K562 (cell line): ENCODE results near the gene IQGAP3. TPM values are rescaled to one million over a fixed set of nuclear protein-coding genes. Genes with fewer than 3 reads are reported as not detected.

Experiments
- ATAC-seq: fragments of 200-7000 bp; cut with Tn5 transposase; 3 replicates; pipeline ENCODE4 v1.9.1; 2020; ENCODE audit warnings: moderate library complexity
- BruUV-seq: library from RNA; stranded (reverse); fragments of 400-500 nt; replicated peaks from 2 replicates; lab custom pipeline; 2021; lab: Mats Ljungman, UMichigan
- CTCF ChIA-PET: fragments of 300-600 bp; formaldehyde crosslinking; extraction: SDS; loops from one replicate; lab custom pipeline; 2021; ENCODE audit warnings: low intra/inter-chr PET ratio; lab: Yijun Ruan, JAX
- POLR2A ChIA-PET: fragments of 300-600, 350-650 bp; sonication (Branson Sonifier 250); formaldehyde crosslinking; extraction: SDS; loops from one replicate; lab custom pipeline; 2021; ENCODE audit warnings: antibody characterized with exemption, inconsistent platforms; lab: Yijun Ruan, JAX
- DNase-seq, 4 experiments: peaks; one replicate each; pipeline versions ENCODE4 v3.0.0 to v3.0.0-alpha.2; 2011 to 2018; ENCODE audit warnings: low spot score in 3 of 4, mixed read lengths in 3 of 4; ENCODE audit errors: extremely low read depth in 1 of 4
- FAIRE-seq: peaks from 2 replicates; lab custom pipeline; 2011; peaks lifted over from hg19 to GRCh38; lab: Jason Lieb, UNC
- H2AFZ ChIP-seq: 2 replicates; pipeline ENCODE4 v1.6.0; 2011; ENCODE audit warnings: low read depth, low read length, control low read depth, inconsistent platforms
- H3K27ac ChIP-seq: fragments of 200-600 bp; 3 replicates; pipeline ENCODE4 v1.8.0; 2011; ENCODE audit warnings: low read depth, mild to moderate bottlenecking, control low read depth, inconsistent platforms, low read length, moderate library complexity, mixed read lengths; ENCODE audit errors: extremely low read depth
- H3K27me3 ChIP-seq, 2 experiments: fragments of 300-600 bp in 1 of 2; 2 replicates in 1 of 2; 3 replicates in 1 of 2; pipeline versions ENCODE4 v1.6.0 to v1.8.0; 2011; ENCODE audit warnings: inconsistent platforms in 2 of 2, low read length in 2 of 2, mild to moderate bottlenecking in 1 of 2, mixed read lengths in 1 of 2, moderate library complexity in 1 of 2; ENCODE audit not compliant: control insufficient read depth in 2 of 2, insufficient read depth in 2 of 2
- H3K36me3 ChIP-seq: fragments of 300-600 bp; 3 replicates; pipeline ENCODE4 v1.8.0; 2011; ENCODE audit warnings: mild to moderate bottlenecking, low read length, inconsistent platforms; ENCODE audit not compliant: control insufficient read depth, insufficient read depth
- H3K4me1 ChIP-seq, 2 experiments: fragments of 200-600 bp in 1 of 2; replicated peaks in 1 of 2; 2 replicates in 1 of 2; 3 replicates in 1 of 2; pipeline versions ENCODE4 v1.5.1 to v1.8.0; 2011; ENCODE audit warnings: inconsistent platforms in 2 of 2, low read length in 2 of 2, mild to moderate bottlenecking in 1 of 2, mixed read lengths in 1 of 2, moderate library complexity in 1 of 2; ENCODE audit not compliant: control insufficient read depth in 2 of 2, insufficient read depth in 2 of 2
- H3K4me2 ChIP-seq: 2 replicates; pipeline ENCODE4 v1.6.1; 2011; ENCODE audit warnings: low read length, control low read depth, inconsistent platforms, mixed read lengths; ENCODE audit not compliant: insufficient read depth
- H3K4me3 ChIP-seq: fragments of 200-600 bp; sonication (generic), shearing (Covaris generic); 2 replicates; pipeline ENCODE4 v1.5.1; 2016; ENCODE audit warnings: control low read depth, inconsistent platforms
- H3K79me2 ChIP-seq: fragments of 200-600 bp; 3 replicates; pipeline ENCODE4 v1.8.0; 2011; ENCODE audit warnings: low read length, inconsistent platforms; ENCODE audit not compliant: control insufficient read depth, insufficient read depth
- H3K9ac ChIP-seq, 2 experiments: 2 replicates each; pipeline versions ENCODE4 v1.6.0 to v1.6.1; 2011; ENCODE audit warnings: low read depth in 2 of 2, low read length in 2 of 2, control low read depth in 1 of 2, inconsistent platforms in 1 of 2, mild to moderate bottlenecking in 1 of 2, mixed read lengths in 1 of 2; ENCODE audit not compliant: insufficient read depth in 1 of 2
- H3K9me1 ChIP-seq: one replicate; pipeline ENCODE4 v1.6.0; 2011; ENCODE audit warnings: inconsistent platforms, mild to moderate bottlenecking, low read length, moderate library complexity; ENCODE audit not compliant: control insufficient read depth, insufficient read depth
- H3K9me3 ChIP-seq: replicated peaks from 2 replicates; pipeline ENCODE4 v1.5.1; 2011; ENCODE audit warnings: low read depth, low read length, inconsistent platforms; ENCODE audit not compliant: control insufficient read depth, insufficient read depth
- H4K20me1 ChIP-seq: replicated peaks from 2 replicates; pipeline ENCODE4 v1.6.1; 2011; ENCODE audit warnings: low read length, inconsistent platforms, mixed read lengths; ENCODE audit not compliant: control insufficient read depth, insufficient read depth
- BCOR ChIP-seq: fragments of 450-650 bp; IDR thresholded peaks from 2 replicates; pipeline ENCODE4 v1.6.1; 2016
- CBX2 ChIP-seq: fragments of 200-600 bp; sonication (generic); IDR thresholded peaks from one replicate; pipeline ENCODE4 v1.6.1; 2012; ENCODE audit warnings: mild to moderate bottlenecking, low read length, inconsistent platforms; ENCODE audit not compliant: insufficient read depth, poor library complexity, severe bottlenecking
- CHD4 ChIP-seq: fragments of 200-600 bp; sonication (generic); IDR thresholded peaks from 3 replicates; pipeline ENCODE4 v1.6.1; 2012; ENCODE audit warnings: low read depth, mild to moderate bottlenecking, mixed read lengths, low read length, inconsistent platforms; ENCODE audit not compliant: insufficient read depth, insufficient replicate concordance, poor library complexity, severe bottlenecking
- ESRRB ChIP-seq: fragments of 250-450 bp; sonication (Bioruptor Pico); IDR thresholded peaks from 2 replicates; pipeline ENCODE4 v1.5.0; 2020; ENCODE audit warnings: mild to moderate bottlenecking, moderate library complexity, borderline replicate concordance
- ETS2 ChIP-seq: IDR thresholded peaks from 2 replicates; pipeline ENCODE4 v1.6.1; 2016; ENCODE audit warnings: borderline replicate concordance, missing genetic modification characterization, mild to moderate bottlenecking, moderate library complexity, missing compliant biosample characterization; ENCODE audit not compliant: poor library complexity, severe bottlenecking
- GATA2 ChIP-seq: sonication (generic); formaldehyde crosslinking; IDR thresholded peaks from 2 replicates; pipeline ENCODE4 v1.4.0; 2020; ENCODE audit warnings: mild to moderate bottlenecking, missing genetic modification reagents
- MTA2 ChIP-seq: fragments of 450-650 bp; IDR thresholded peaks from 2 replicates; pipeline ENCODE4 v1.6.1; 2016; ENCODE audit warnings: low read depth
- NFXL1 ChIP-seq: fragments of 450-650 bp; formaldehyde crosslinking; IDR thresholded peaks from 2 replicates; pipeline ENCODE4 v1.4.0; 2021; ENCODE audit warnings: mild to moderate bottlenecking
- POLR2G ChIP-seq: fragments of 200-400 bp; formaldehyde crosslinking; IDR thresholded peaks from 2 replicates; pipeline ENCODE4 v1.6.1; 2017; ENCODE audit warnings: low read depth, mild to moderate bottlenecking, antibody characterized with exemption, low read length, moderate library complexity
- ZNF12 ChIP-seq: sonication (generic); formaldehyde crosslinking; IDR thresholded peaks from 2 replicates; pipeline ENCODE4 v1.4.0; 2020; ENCODE audit warnings: mild to moderate bottlenecking, missing genetic modification reagents
- ZNF232 ChIP-seq: sonication (generic); formaldehyde crosslinking; IDR thresholded peaks from 2 replicates; pipeline ENCODE4 v1.8.0; 2022; ENCODE audit warnings: mild to moderate bottlenecking, missing genetic modification reagents
- ZNF707 ChIP-seq: fragments of 250-450 bp; sonication (Bioruptor Pico); conservative IDR thresholded peaks from 2 replicates; pipeline ENCODE4 v1.8.0; 2022; ENCODE audit warnings: inconsistent platforms, mild to moderate bottlenecking, moderate library complexity
- WGBS: fragments of 100-300 bp; shearing (Covaris generic); methylation state at CpG from one replicate; pipeline ENCODE4 v1.1.6; 2016; ENCODE audit warnings: low coverage, mixed read lengths; ENCODE audit not compliant: insufficient coverage; ENCODE audit errors: missing lambda C conversion rate; 5-methylcytosine and 5-hydroxymethylcytosine counted together
- in situ Hi-C: fragments of 300-500 bp; cut with MboI; formaldehyde crosslinking; loops from 4 replicates; pipeline ENCODE4 v1.15.0; 2018; ENCODE audit warnings: inconsistent platforms, mixed read lengths
- intact Hi-C: fragments of 100-400 bp; cut with micrococcal nuclease; formaldehyde crosslinking; loops from 2 replicates; pipeline ENCODE4 v1.14.2; 2022
- polyA plus RNA-seq, 8 experiments: library from polyadenylated mRNA; depleted of rRNA in 4 of 8; stranded (reverse) in 5 of 8; unstranded in 3 of 8; fragments of >200 nt; fragmentation: Nextera tagmentation in 2 of 8; fragmentation: Illumina TruSeq in 1 of 8; extraction: Ambion mirVana in 2 of 8; extraction: Trizol in 1 of 8; gene quantifications; 2 replicates each; pipeline versions ENCODE4 v1.2.1 to v1.2.3, GENCODE V29; 2011 to 2014; ENCODE audit warnings: inconsistent platforms in 1 of 8, missing spikeins in 1 of 8
- total RNA-seq, 7 experiments: library from RNA; depleted of rRNA in 6 of 7; stranded (reverse); fragments of >200 nt in 6 of 7; fragmentation: Illumina TruSeq in 2 of 7; extraction: Trizol in 2 of 7; gene quantifications; 2 replicates each; pipeline versions ENCODE4 v1.2.1 to v1.2.3, GENCODE V29; 2011 to 2021; ENCODE audit warnings: low replicate concordance in 1 of 7
- TF ChIP-seq, protein P1 (sequence below): sonication (generic); formaldehyde crosslinking; IDR thresholded peaks from 2 replicates; pipeline ENCODE4 v1.8.0; 2022; ENCODE audit warnings: missing genetic modification reagents, mild to moderate bottlenecking, borderline replicate concordance
- TF ChIP-seq, protein P2 (sequence below): fragments of 450-650 bp; formaldehyde crosslinking; conservative IDR thresholded peaks from 2 replicates; pipeline ENCODE4 v1.4.0; 2022; ENCODE audit warnings: mild to moderate bottlenecking, missing genetic modification characterization

The IQGAP3 gene
- total and polyA plus RNA-seq, 9 of the 15 experiments (the other 6 are each of a cell fraction or from before 2014, with no cell fraction given), result 1.4 to 16.6 (median 11.9) TPM

DNA sequence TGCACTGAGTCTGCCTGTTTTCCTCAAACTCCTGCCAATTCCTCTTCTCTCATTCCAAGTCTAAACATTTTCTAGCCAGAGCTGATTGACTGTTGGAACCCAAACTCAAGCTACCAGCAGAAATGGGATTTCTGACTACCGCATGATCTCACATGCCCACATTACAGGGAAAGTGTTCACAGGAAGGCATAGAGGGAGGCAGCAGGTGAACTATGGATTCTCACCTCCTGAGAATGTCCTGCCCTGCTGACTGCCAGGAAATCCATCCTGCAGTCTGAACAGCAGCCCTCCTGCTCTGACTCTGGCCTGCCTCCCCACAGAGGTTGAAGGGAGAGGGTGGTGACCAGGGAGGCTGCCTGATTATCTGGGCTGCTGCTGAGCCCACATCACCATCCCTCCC, 22.5 kb downstream of the IQGAP3 start:
- Histone ChIP-seq H2AFZ (no peak overlapping the region), H3K79me2 (no peaks in the 10 kb centered on the region), H3K4me2 (no peak overlapping the region), H3K9me3 (no peaks in the 10 kb centered on the region), H3K4me3 (no peak overlapping the region), H3K4me1 (no peaks in the 10 kb centered on the region), H3K9ac (peak overlapping the region in 1 of 2 experiments; percentile 9; a peak in 1 of 4 replicates), H4K20me1 (no peaks in the 10 kb centered on the region), H3K27me3 (no peaks in the 10 kb centered on the region), H3K36me3 (peaks cover 44% of the 10 kb centered on the region; the same call in 2 of the 3 replicates), H3K9me1 (no peaks in the 10 kb centered on the region), H3K27ac (no peak overlapping the region)
- in situ Hi-C loops (no loop called here), intact Hi-C loops (loop anchor here (10.0 kb wide), 1 partner anchor 65 kb away; no protein-coding TSS in a partner anchor)
- DNase-seq (no peak), FAIRE-seq (no peak), ATAC-seq (no peak)
- ChIA-PET CTCF (no interaction called here), POLR2A (interaction anchor here (0.6 to 1.5 kb wide), 3 partner anchors 9 to 18 kb away, joined by 3 to 4 read pairs (median 3); no protein-coding TSS in a partner anchor)
- WGBS, result 93% methylated on average over 1 of the region's 1 CpG
- TF ChIP-seq ZNF12 (CRISPR knock-in tag) (no peak), CBX2 (no peak), GATA2 (CRISPR knock-in tag) (no peak), ETS2 (tag) (no peak), NFXL1 (CRISPR knock-in tag) (no peak), MTA2 (no peak), BCOR (no peak), POLR2G (no peak), ESRRB (no peak), ZNF707 (CRISPR knock-in tag) (no peak), ZNF232 (no peak), CHD4 (no peak)
- TF ChIP-seq, protein P1, sequence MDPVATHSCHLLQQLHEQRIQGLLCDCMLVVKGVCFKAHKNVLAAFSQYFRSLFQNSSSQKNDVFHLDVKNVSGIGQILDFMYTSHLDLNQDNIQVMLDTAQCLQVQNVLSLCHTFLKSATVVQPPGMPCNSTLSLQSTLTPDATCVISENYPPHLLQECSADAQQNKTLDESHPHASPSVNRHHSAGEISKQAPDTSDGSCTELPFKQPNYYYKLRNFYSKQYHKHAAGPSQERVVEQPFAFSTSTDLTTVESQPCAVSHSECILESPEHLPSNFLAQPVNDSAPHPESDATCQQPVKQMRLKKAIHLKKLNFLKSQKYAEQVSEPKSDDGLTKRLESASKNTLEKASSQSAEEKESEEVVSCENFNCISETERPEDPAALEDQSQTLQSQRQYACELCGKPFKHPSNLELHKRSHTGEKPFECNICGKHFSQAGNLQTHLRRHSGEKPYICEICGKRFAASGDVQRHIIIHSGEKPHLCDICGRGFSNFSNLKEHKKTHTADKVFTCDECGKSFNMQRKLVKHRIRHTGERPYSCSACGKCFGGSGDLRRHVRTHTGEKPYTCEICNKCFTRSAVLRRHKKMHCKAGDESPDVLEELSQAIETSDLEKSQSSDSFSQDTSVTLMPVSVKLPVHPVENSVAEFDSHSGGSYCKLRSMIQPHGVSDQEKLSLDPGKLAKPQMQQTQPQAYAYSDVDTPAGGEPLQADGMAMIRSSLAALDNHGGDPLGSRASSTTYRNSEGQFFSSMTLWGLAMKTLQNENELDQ (CRISPR knock-in tag), result no peak
- TF ChIP-seq, protein P2, sequence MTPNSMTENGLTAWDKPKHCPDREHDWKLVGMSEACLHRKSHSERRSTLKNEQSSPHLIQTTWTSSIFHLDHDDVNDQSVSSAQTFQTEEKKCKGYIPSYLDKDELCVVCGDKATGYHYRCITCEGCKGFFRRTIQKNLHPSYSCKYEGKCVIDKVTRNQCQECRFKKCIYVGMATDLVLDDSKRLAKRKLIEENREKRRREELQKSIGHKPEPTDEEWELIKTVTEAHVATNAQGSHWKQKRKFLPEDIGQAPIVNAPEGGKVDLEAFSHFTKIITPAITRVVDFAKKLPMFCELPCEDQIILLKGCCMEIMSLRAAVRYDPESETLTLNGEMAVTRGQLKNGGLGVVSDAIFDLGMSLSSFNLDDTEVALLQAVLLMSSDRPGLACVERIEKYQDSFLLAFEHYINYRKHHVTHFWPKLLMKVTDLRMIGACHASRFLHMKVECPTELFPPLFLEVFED (CRISPR knock-in tag), result no peak
- no TSS peak for BruUV-seq
